ENCODE measurements around the gene SLC25A19.

GRCh38 chr17:75287221-75287620 lies 2.0 kb downstream of the SLC25A19 start:
- TF ChIP-seq ELF1 (IDR thresholded peaks at IDR 0.05) (no peak), EP300 (IDR thresholded peaks at IDR 0.05; ENCODE audit: borderline replicate concordance in 1 of 2, low read depth in 1 of 2, low read length in 1 of 2) (no peak), GABPA (IDR thresholded peaks at IDR 0.05; ENCODE audit: low read depth) (no peak)
- TF ChIP-seq, protein P1, sequence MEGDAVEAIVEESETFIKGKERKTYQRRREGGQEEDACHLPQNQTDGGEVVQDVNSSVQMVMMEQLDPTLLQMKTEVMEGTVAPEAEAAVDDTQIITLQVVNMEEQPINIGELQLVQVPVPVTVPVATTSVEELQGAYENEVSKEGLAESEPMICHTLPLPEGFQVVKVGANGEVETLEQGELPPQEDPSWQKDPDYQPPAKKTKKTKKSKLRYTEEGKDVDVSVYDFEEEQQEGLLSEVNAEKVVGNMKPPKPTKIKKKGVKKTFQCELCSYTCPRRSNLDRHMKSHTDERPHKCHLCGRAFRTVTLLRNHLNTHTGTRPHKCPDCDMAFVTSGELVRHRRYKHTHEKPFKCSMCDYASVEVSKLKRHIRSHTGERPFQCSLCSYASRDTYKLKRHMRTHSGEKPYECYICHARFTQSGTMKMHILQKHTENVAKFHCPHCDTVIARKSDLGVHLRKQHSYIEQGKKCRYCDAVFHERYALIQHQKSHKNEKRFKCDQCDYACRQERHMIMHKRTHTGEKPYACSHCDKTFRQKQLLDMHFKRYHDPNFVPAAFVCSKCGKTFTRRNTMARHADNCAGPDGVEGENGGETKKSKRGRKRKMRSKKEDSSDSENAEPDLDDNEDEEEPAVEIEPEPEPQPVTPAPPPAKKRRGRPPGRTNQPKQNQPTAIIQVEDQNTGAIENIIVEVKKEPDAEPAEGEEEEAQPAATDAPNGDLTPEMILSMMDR (IDR thresholded peaks at IDR 0.05), result no peak

Measured in SK-N-SH (cell line).